Stromal cell of bone marrow (primary cell): Measurements from ENCODE around the gene CXCL9.
"Not testable (repeated sequence)": the region's sequence is repeated elsewhere in the genome, so short reads cannot be mapped to it uniquely, and the experiment has no call there.

ENCODE experiments used
- DNase-seq: peaks from one replicate; pipeline ENCODE4 v3.0.0-alpha.2; 2012; ENCODE audit warnings: low read depth

Gene CXCL9

DNA sequence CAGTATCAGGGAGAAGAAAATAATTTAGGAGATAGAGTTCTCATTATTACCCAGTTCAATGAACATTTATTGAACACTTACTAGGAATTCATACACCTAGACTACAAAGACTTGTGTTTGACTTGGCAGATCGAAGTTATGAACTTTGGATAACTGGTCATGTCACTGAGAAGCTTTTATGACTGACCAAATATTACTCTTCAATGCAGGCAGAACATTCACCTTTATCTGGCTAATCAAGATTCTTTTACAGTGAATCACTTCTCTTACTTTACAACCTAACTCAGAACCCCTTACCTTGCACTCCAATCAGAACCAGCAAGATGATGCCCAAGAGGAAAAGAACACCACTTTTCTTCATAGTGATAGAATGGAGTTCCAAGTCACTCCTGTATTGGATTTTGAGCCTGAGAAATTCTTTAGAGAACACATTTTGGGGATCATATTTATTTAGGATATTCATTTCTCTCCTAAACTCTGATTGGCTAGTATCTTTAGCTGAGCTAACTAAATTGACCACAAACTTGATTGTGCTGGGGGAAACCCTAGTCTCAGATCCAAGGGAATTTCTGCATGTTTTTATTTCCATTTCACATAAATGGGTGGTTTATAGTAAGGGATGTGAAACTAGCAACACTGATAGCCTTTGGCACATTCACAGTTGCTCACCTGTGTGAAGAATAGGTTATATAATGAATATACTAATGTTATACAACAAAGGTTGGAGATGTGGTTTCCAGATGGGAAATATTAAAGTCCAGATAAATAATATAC is at the start of gene CXCL9:
TSS of gene CXCL9 (minus strand) at position 421 of the 774 bp plus-strand sequence. CDS start at position 361, 60 bp downstream.
- DNase-seq, result no peak

DNA sequence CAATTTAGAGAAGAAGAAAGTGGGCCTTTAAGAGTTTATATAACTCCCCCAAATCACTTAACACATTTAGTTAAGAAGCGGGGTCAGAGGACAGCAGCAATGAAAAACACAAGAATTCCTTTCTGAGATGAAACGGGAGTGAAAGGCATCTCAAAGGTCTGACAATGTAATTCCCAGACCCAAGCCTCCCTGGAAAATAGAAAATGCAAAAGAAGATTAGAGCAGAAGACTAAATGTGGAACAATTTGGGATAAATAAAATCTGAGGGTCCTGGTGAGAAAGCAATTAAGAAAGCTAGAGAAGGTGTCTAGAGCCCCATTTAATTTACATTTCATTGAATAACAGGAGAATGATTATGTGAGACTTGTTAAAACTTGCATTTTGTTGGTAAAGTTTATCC is 48.1 kb upstream of the CXCL9 start:
- DNase-seq, result no peak

DNA sequence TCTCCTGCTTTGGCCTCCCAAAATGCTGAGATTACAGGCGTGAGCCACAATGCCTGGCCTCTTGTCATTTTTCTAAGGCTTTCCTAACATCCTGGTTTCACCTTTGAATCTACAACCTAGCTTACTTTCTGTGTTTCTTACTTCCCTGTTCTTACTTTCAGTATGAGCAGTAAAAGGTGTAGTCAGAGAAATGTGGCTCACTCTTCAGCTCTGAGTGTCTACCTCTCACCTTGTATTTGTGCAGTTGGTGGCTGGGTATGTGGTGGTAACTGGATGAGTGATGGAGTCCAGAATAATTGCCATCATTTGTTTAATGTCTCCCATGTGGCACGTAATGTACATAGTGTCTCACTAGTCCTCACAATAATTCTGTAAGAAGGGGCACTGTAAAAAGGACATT is 47.7 kb upstream of the CXCL9 start:
- no peak for DNase-seq

DNA sequence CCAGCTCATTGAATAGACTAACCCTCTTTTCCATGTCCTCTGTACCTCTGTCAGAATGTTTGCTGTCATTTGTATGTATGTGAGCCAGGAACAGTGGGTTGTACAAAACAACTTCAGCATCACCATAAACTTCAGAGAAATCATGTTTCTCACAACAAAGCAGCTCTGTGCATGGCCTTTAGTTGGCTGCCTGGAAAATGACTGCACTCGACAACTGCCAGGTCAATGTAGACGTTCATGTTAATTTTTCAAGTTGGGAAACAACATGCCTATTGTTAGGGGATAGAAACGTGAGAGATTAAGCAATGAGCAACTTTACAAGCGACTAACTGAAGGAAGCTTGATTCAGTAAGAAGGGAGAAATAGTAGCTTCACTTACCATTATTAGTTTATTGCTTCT is 46.4 kb upstream of the CXCL9 start:
- DNase-seq, result no peak

DNA sequence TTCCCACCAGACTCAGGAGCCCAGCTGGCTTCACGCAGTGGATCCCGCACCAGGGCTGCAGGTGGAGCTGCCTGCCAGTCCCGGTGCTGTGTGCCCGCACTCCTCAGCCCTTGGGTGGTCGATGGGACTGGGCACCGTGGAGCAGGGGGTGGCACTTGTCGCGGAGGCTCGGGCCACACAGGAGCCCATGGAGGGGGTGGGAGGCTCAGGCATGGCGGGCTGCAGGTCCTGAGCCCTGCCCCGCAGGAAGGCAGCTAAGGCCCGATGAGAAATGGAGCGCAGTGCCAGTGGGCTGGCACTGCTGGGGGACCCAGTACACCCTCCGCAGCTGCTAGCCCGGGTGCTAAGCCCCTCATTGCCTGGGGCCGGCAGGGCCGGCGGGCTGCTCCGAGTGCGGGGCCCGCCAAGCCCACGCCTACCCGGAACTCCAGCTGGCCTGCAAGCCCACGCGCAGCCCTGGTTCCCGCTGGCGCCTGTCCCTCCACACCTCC is 43.3 kb upstream of the CXCL9 start:
- DNase-seq, result not testable (repeated sequence)

DNA sequence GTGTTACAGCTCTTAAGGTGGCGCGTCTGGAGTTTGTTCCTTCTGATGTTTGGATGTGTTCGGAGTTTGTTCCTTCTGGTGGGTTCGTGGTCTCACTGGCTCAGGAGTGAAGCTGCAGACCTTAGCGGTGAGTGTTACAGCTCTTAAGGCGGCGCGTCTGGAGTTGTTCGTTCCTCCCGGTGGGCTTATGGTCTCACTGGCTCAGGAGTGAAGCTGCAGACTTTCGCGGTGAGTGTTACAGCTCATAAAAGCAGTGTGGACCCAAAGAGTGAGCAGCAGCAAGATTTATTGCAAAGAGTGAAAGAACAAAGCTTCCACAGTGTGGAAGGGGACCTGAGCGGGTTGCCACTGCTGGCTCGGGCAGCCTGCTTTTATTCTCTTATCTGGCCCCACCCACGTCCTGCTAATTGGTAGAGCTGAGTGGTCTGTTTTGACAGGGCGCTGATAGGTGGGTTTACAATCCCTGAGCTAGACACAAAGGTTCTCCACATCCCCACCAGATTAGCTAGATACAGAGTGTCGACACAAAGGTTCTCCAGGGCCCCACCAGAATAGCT is 42.6 kb upstream of the CXCL9 start:
- DNase-seq, result not testable (repeated sequence)

DNA sequence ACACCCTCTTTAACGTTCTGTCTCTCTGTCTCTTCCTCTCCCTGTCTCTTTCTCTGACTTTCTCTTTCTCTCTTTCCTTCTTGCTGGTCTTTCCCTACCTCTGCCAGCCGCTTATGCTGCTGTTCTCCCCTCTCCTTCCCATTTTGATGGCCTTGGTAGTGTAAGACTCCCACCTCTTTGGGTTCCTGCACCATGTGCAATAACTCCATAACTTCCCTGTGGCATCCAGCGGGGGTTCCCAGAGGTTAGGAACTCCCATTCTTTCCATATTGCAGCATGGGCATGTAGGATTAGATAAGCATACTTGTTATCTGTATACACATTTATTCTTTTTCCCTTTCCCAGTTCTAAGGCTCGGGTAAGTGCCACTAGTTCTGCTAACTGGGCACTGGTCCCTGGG is 37.4 kb upstream of the CXCL9 start:
- DNase-seq, result not testable (repeated sequence)

DNA sequence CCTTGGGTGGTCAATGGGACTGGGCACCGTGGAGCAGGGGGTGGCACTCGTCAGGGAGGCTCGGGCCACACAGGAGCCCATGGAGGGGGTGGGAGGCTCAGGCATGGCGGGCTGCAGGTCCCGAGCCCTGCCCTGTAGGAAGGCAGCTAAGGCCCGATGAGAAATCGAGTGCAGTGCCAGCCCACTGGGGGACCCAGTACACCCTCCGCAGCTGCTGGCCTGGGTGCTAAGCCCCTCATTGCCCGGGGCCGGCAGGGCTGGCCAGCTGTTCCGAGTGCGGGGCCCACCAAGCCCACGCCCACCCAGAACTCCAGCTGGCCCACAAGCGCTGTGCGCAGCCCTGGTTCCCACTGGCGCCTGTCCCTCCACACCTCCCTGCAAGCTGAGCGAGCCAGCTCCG is 36.0 kb upstream of the CXCL9 start:
- DNase-seq, result not testable (repeated sequence)

DNA sequence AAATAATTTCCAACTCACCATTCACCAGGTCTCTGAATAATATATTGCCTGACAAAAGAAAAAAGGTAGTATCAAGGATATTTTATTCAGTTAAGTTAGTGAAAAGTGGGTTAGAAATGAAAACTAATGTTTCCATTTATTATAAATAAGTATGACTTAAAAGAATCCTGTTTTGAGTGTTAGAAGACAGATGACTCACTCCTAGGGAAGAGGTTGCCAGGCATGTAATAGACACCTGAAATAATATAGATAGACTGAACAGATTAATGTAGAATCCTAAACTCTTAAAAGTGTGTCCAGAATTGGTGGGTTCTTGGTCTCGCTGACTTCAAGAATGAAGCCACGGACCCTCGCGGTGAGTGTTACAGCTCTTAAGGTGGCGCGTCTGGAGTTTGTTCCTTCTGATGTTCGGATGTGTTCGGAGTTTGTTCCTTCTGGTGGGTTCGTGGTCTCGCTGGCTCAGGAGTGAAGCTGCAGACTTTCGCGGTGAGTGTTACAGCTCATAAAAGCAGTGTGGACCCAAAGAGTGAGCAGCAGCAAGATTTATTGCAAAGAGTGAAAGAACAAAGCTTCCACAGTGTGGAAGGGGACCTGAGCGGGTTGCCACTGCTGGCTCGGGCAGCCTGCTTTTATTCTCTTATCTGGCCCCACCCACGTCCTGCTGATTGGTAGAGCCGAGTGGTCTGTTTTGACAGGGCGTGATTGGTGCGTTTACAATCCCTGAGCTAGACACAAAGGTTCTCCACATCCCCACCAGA is 35.1 kb upstream of the CXCL9 start:
- peak; percentile 2 for DNase-seq

DNA sequence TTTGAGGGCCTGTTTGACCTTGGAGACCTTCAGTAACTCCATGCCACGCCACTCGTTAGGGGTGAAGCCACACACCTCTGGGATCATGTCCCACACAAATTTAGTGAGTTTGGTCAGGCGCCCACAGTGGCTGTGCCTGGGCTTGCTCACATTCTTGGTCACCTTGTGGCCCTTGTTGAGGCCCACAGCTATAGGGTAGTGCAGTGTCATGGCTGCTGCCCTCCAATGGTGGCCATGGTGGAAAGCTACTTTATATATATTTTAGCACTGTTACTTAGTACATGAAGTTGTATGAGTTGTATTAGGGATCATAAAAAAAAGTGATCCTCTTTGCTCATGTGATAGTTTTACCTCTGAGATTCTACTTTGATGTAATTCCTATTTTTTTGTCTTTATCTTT is 29.5 kb upstream of the CXCL9 start:
- DNase-seq, result no peak

DNA sequence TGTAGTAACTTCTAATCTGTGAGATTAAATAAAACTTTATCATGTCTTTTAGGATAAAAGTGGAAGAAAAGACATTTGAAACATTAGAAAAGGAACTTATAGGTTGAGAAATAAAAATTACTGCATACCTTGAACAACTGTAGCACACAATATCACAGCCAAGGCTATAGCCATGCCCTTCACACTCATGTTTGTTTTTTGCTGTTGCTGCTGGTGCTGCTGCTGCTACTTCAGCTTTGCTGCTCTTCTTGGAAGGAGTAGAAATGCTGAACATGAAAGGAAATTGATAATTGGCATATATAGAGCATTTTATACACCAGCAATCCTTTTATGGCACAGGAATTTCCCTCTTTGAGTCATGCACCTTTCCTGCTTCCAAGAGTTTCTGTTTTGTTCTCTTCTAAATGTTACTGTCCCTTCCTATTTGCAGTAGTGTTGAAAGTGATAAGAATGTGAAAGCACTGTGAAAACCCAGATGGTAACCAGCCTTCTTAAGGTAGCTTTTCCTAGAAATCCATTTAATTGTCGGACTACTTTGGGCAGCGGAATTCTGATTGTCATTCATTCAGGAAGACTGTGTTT is 28.6 kb upstream of the CXCL9 start, which contains the start of gene CXCL11:
TSS of gene CXCL11 (minus strand) at position 272 of the 582 bp plus-strand sequence. CDS start at position 189, 83 bp downstream.
- no peak for DNase-seq

DNA sequence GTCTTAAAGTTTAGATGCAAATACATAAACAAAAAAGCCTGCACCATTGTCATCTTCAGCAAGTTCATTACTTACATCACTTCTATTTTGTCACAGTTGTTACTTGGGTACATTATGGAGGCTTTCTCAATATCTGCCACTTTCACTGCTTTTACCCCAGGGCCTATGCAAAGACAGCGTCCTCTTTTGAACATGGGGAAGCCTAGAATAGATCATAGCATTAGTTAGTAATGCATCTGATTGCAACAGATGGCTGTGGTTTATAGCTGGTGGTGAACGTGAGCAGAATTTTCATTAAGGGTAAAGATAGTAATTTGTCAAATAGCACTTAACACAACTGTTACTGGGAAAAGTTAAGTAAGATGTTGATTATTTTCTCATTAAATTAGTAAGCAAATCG is 27.8 kb upstream of the CXCL9 start:
- DNase-seq, result no peak

DNA sequence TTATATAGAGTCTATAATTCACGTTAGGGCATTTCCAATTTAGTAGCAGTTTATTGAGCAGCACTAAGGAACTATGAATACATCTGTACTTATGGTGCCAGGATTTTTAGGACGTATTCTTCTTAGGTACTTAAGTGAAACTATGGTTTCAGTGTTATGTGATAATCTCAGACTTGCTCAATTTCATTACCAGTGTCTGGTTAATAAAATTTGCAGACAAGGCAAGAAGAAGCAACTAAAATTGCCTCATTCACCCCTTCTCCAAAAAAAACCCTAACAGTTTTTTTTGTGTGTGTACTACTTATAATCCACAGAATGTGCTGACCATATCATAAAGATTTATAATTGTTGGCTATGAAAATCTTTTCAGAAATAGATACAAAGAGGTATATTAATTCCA is 22.0 kb upstream of the CXCL9 start:
- DNase-seq, result no peak

DNA sequence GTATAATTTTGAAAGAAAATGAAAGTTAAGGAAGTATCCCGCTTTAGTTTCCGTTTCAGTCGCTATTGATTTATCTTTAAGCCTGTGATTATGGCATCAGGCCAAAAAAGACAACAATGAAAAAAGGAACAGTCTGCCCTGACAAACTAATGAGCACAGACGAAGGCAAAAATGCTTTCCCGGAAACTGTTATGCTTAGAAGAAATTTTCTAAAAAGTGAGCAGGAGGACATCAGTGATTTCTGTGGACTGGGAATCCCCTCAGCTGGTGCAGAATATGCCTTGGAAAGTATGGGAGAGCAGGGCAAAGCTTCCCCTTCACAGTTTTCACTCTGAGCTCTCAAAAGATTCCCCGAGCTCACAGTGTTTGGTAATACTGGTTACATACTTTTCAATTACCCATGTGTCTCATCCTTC is 21.0 kb upstream of the CXCL9 start:
- DNase-seq, result peak; percentile 2

DNA sequence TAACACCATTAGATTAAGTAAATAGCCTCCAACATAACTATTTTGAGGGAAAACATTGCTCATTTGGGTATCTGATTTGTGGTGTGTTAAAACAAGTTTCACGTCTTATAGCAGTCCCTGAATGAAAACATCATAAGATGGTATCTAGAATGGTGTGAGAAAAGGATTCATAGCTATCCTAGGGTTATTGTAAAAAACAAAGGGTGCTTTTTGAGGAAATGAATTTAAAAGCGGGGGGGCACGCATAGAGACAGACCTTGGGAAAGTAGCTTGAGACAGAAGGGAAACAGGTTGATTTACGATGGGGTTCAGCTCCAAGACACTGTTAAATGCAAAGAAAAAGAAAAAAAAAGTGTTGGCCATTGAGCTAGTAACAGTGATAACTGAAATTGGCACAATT is 16.8 kb upstream of the CXCL9 start:
- DNase-seq, result no peak

DNA sequence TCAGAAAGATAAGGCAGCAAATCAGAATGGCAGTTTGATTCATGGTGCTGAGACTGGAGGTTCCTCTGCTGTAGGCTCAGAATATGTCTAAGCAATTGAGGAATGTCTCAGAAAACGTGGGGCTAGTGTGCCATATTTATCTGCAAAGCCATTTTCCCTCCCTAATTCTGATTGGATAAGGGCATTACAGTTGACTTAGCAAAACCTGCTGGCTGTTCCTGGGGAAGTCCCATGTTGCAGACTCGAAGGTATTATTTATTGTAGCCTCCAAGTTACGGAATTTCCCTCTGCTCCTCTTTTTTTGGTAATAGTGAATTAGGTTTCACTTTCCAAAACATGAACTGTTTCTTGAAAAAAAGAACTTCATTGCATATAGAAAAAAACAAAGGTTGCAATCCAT is 16.1 kb upstream of the CXCL9 start, which contains the start of gene CXCL10:
TSS of gene CXCL10 (minus strand) at position 109 of the 400 bp plus-strand sequence. CDS start at position 43, 66 bp downstream.
- no peak for DNase-seq

DNA sequence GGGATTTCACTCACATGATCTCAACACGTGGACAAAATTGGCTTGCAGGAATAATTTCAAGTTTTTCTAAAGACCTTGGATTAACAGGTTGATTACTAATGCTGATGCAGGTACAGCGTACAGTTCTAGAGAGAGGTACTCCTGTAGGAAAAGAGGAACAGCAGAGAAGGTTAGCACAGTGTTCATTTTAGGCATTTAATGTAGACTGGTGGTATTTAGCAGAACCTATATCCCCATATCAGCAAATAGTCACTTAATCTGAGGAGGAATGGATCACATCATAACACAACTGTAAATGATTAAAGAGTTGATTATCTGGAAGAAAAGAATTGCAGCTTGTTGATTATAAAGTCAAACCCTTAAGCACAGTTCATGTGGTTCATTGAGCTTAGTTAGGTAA is 15.4 kb upstream of the CXCL9 start:
- no peak for DNase-seq

DNA sequence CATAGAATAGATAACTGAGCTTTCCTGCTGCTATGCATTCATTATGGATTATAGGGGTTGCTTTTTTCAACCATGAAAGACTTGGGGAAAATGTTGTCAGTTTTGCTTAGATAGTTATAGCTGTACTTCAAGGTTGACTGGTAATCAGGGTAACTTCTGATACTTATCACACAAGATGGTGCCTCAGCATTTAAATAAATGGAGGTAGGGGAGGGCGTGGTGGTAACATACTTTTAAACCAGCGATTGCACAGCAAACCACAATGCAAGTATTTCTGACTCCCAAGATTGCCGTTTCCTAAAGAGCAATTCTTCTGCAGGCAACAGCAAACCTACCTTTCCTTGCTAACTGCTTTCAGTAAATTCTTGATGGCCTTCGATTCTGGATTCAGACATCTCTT is 14.7 kb upstream of the CXCL9 start:
- no peak for DNase-seq

DNA sequence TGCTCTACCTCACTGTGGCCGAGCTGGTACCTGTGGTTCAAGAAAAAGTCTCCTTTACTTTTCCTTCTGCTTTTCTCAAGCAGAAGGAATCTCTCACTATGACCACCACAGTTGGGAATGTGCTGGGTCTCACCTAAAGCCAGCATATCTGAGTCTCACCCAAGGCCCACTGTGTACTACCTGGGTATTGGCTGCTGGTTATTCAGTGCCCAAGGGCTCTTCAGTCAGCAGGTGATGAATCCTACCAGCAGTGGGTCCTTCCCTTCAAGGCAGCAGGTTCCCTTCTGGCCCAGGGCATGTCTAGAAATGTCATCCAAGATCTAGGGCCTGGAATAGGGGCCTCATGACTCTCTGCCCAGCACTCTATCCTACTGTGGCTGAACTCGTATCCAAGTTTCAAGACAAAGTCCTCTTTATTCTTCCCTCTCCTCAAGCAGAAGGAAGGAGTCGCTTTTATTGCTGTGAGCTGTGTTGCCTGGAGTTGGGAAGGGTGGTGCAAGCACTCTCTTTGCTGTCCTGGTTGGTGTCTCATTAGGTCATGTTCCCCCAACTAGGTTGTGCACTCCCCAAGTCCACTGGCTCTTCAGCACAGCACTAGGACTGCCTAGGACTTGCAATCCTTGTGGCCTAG is 9.9 kb upstream of the CXCL9 start:
- no peak for DNase-seq

DNA sequence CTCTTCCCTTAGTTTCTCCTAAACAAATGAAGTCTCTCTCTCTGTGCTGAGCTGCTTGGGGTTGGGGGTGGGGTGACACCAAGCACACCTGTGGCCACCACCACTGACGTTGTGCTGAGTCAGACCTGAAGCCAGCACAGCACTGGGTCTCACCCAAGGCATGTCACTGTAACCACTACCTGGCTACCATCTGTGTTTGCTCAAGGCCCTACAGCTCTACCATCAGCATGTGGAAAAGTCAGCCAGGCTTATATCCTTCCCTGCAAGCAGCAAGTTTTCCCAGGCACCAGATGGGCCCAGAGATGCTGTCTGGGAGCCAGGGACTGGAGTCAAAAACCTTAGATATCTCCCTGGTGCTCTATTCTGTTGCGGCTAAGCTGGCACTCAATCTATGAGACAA is 9.1 kb upstream of the CXCL9 start:
- no peak for DNase-seq

DNA sequence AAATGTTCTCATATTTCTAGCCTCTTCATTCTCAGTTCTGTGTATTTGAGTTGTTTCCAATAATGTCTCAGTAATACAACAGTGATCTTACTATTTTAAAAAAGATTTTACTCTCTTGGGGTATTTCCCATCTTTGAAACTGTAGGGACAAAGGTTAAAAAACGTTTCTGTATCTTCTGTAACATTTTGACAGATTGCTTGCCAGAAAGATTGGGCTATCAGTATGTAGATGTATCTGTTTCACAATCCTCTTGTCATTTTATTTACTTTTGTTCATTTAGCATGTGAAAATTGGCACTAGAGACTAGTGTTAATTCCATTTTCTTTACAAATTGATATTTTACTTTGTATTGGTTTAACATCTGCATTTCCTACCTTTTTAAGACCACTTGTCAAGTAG is 6.2 kb upstream of the CXCL9 start:
- no peak for DNase-seq

DNA sequence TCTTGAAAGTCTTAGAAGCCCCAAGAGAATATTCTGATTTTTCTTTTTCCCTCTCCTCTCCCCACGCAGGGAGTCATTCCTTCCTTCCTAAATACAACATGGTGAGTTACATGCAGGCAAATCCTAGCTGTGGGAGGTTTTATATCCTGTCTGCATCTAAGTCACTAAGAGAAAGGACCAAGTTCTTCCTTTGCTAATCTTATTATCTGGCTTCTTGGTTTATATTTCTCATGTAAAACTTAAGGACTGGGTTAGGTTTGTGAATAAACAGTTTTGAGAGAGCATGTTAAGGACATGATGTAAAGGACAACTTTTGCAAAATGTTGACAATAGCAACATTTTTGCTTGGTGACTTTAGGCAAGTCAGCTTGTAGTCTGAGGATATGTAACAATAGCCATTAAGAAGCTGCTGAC is 5.1 kb upstream of the CXCL9 start:
- DNase-seq, result peak; percentile 6
